ENCODE results near the gene SUGP2.

DNA sequence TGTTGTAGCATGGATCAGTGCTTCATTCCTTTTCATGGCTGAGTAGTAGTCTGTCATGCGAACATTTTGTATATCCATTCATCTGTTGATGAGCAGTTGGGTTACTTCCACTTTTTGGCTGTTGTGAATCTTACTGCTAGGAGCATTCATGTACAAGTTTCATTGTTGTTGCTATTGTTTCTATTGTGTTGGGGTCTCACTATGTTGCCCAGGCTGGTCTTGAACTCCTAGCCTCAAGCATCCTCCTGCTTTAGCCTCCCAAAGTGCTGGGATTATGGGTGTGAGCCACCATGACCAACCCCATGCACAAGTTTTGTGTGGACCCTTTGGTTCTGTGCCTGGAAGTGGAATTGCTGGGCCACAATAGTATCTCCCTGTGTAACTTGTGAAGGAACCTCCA lies 46.3 kb upstream of the SUGP2 start:
- TF ChIP-seq, protein P1, sequence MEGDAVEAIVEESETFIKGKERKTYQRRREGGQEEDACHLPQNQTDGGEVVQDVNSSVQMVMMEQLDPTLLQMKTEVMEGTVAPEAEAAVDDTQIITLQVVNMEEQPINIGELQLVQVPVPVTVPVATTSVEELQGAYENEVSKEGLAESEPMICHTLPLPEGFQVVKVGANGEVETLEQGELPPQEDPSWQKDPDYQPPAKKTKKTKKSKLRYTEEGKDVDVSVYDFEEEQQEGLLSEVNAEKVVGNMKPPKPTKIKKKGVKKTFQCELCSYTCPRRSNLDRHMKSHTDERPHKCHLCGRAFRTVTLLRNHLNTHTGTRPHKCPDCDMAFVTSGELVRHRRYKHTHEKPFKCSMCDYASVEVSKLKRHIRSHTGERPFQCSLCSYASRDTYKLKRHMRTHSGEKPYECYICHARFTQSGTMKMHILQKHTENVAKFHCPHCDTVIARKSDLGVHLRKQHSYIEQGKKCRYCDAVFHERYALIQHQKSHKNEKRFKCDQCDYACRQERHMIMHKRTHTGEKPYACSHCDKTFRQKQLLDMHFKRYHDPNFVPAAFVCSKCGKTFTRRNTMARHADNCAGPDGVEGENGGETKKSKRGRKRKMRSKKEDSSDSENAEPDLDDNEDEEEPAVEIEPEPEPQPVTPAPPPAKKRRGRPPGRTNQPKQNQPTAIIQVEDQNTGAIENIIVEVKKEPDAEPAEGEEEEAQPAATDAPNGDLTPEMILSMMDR (IDR thresholded peaks at IDR 0.05), result no peak
- TF ChIP-seq POLR2A (IDR thresholded peaks at IDR 0.05), result no peak
